Heart left ventricle (tissue), 16 donors: Measurements from ENCODE around the gene SP3. TPM values are rescaled to one million over a fixed set of nuclear protein-coding genes. Genes with fewer than 3 reads are reported as not detected.

Experiments
- ATAC-seq, 4 donors: fragments of 200-7000 bp; cut with Tn5 transposase; one replicate each; pipeline ENCODE4 v1.9.1; 2020 to 2022; ENCODE audit warnings: moderate library complexity in 4 of 4, mild to moderate bottlenecking in 3 of 4, moderate number of reproducible peaks in 1 of 4
- DNase-seq, 5 donors: peaks; one replicate each; pipeline ENCODE4 v3.0.0-alpha.2; 2020
- H3K27ac ChIP-seq, 12 donors: fragments of 200-600 bp; sonication (generic) in 4 of 12; one replicate each; pipeline versions ENCODE4 v1.5.0 to v1.8.0; 2016 to 2022; ENCODE audit warnings: mild to moderate bottlenecking in 2 of 12
- H3K27me3 ChIP-seq, 9 donors: fragments of 200-600 bp; sonication (generic) in 2 of 9; one replicate each; pipeline versions ENCODE4 v1.5.1 to v1.8.0; 2016 to 2022; ENCODE audit warnings: mild to moderate bottlenecking in 3 of 9
- H3K36me3 ChIP-seq, 9 donors: fragments of 200-600 bp; sonication (generic) in 2 of 9; one replicate each; pipeline versions ENCODE4 v1.5.0 to v1.8.0; 2018 to 2022; ENCODE audit warnings: mild to moderate bottlenecking in 2 of 9
- H3K4me1 ChIP-seq, 12 donors: fragments of 200-600 bp; sonication (generic) in 4 of 12; one replicate each; pipeline versions ENCODE4 v1.5.0 to v1.8.0; 2016 to 2022; ENCODE audit warnings: mild to moderate bottlenecking in 3 of 12
- H3K4me3 ChIP-seq, 12 donors: fragments of 200-600 bp; sonication (generic) in 4 of 12; one replicate each; pipeline versions ENCODE4 v1.5.0 to v1.8.0; 2017 to 2022; ENCODE audit warnings: mild to moderate bottlenecking in 9 of 12, moderate library complexity in 4 of 12
- H3K9me3 ChIP-seq, 12 donors: fragments of 200-600 bp; sonication (generic) in 4 of 12; one replicate each; pipeline versions ENCODE4 v1.5.0 to v1.8.0; 2016 to 2022; ENCODE audit warnings: mild to moderate bottlenecking in 1 of 12
- CTCF ChIP-seq, 12 donors: fragments of 200-600 bp; sonication (generic) in 4 of 12; IDR thresholded peaks; one replicate each; pipeline versions ENCODE4 v1.5.0 to v1.8.0; 2018 to 2022; ENCODE audit warnings: antibody characterized with exemption in 12 of 12, mild to moderate bottlenecking in 5 of 12
- POLR2A ChIP-seq, 2 donors: fragments of 450-650 bp; IDR thresholded peaks; one replicate each; pipeline ENCODE4 v1.6.1; 2017; ENCODE audit warnings: antibody characterized with exemption in 2 of 2, mild to moderate bottlenecking in 2 of 2, moderate library complexity in 2 of 2
- WGBS, 4 donors: extraction: QIAGEN DNeasy Blood & Tissue Kit in 2 of 4; methylation state at CpG; one replicate each; pipeline versions ENCODE4 v1.1.5 to v1.1.7; 2013 to 2018; 5-methylcytosine and 5-hydroxymethylcytosine counted together
- intact Hi-C, 10 donors: fragments of 100-400 bp; cut with DNase I; formaldehyde crosslinking; loops; one replicate each; pipeline versions ENCODE4 v1.11.1 to v1.14.2; 2022
- polyA plus RNA-seq, 2 donors: library from polyadenylated mRNA; stranded (reverse); fragments of 200-250 nt; gene quantifications; one replicate each; pipeline ENCODE4 v1.2.3, GENCODE V29; 2013
- total RNA-seq, 9 donors: library from RNA; depleted of rRNA in 2 of 9; stranded (reverse); fragments of >200 nt in 2 of 9; fragmentation: NEBNext Ultra II Directional in 3 of 9; extraction: Animal tissue kit (Norgen Biotek cat#: 25700) in 3 of 9; gene quantifications; one replicate each; pipeline versions ENCODE4 v1.1.0 to v1.2.4, GENCODE V29; 2016 to 2023
- donor health status: ischemic (EF 13 %, LVEDD 7.1; RV severe dilation, severe dysfunction).
- donor health status: healthy with polysubstance abuse.
- donor health status: DM: no; HTN: yes; CAD: no.
- donor health status: DM: no; HTN: no; CAD: no.
- donor health status: ischemic (EF 25% LVEDD 6.9; RV normal size, moderate dysfunction).
- donor health status: ischemic (EF 25% LVEDD 5.7; RV mildly dilated, moderate dysfunction).
- donor health status: healthy.
- donor health status: DM: yes; HTN: yes; CAD: no.
- donor health status: ischemic (EF 35%, LVEDD 5.7; RV mildly dilated, moderate dysfunction).
- donor health status: nonischemic (EF 11% LVEDD 7.7; RV severe dilation, severe dysfunction).
- donor health status: DM: yes; HTN: yes; CAD: no.
- donor health status: PGD.
- donor health status: ischemic (EF 29% LVEDD 5.4; RV normal size, mild dysfunction).
- donor health status: nonischemic (EF 23%, LVEDD 6.1; RV moderate dilation, normal function).

Gene SP3
- total and polyA plus RNA-seq, 11 donors: 6.9 to 61.5 (median 40.2) TPM

GRCh38 chr2:173935305-173935704, 29.9 kb downstream of the SP3 start:
- no peaks in the 10 kb centered on the region for H3K9me3 ChIP-seq
- peaks cover 0 to 25% (median 0%) of the 10 kb centered on the region in 9 donors for H3K36me3 ChIP-seq
- peaks cover 0 to 68% (median 43%) of the 10 kb centered on the region in 12 donors for H3K4me1 ChIP-seq
- WGBS, 4 donors: 77 to 87% (median 85%) methylated on average over 1 of the region's 1 CpG
- DNase-seq: no peak
- H3K4me3 ChIP-seq: no peak overlapping the region
- ATAC-seq: no peak
- no peak overlapping the region for H3K27ac ChIP-seq
- intact Hi-C loops: no loop called here
- TF ChIP-seq POLR2A (IDR thresholded peaks at IDR 0.05): no peak
- H3K27me3 ChIP-seq: no peaks in the 10 kb centered on the region

GRCh38 chr2:173934895-173935294, 30.3 kb downstream of the SP3 start:
- H3K4me3 ChIP-seq: no peak overlapping the region
- no peaks in the 10 kb centered on the region for H3K27me3 ChIP-seq
- TF ChIP-seq CTCF (IDR thresholded peaks at IDR 0.05): no peak
- TF ChIP-seq POLR2A (IDR thresholded peaks at IDR 0.05): no peak
- no peak overlapping the region for H3K27ac ChIP-seq
- intact Hi-C loops: no loop called here
- ATAC-seq (peak in 1 of 4 donors; percentile 34), DNase-seq (no peak)
- H3K4me1 ChIP-seq: peaks cover 0 to 68% (median 41%) of the 10 kb centered on the region in 12 donors
- no peaks in the 10 kb centered on the region for H3K9me3 ChIP-seq
- peaks cover 0 to 25% (median 0%) of the 10 kb centered on the region in 9 donors for H3K36me3 ChIP-seq
- whole genome bisulfite sequencing, 4 donors: 68 to 78% (median 75%) methylated on average over 5 of the region's 5 CpGs

- H3K36me3 ChIP-seq: peaks cover 0 to 25% (median 0%) of the 10 kb centered on the region in 9 donors
- no peaks in the 10 kb centered on the region for H3K9me3 ChIP-seq
- no peak for TF ChIP-seq CTCF (IDR thresholded peaks at IDR 0.05)
- no peak for TF ChIP-seq POLR2A (IDR thresholded peaks at IDR 0.05)
- 47 to 57% (median 54%) methylated on average over 2 of the region's 2 CpGs for WGBS, 4 donors
- no peak overlapping the region for H3K27ac ChIP-seq
- H3K4me3 ChIP-seq: no peak overlapping the region
- DNase-seq (no peak), ATAC-seq (no peak)
- intact Hi-C loops: no loop called here
- no peaks in the 10 kb centered on the region for H3K27me3 ChIP-seq
- peaks cover 0 to 49% (median 28%) of the 10 kb centered on the region in 12 donors for H3K4me1 ChIP-seq
Observed at GRCh38 chr2:173931751-173932150, 33.4 kb downstream of the SP3 start.

- DNase-seq: no peak
- peak in 2 of 4 donors; percentile 51 to 62 for ATAC-seq
- 43 to 74% (median 54%) methylated on average over 1 of the region's 1 CpG for WGBS, 4 donors
- no peak overlapping the region for H3K4me3 ChIP-seq
- no peaks in the 10 kb centered on the region for H3K9me3 ChIP-seq
- intact Hi-C loops: no loop called here
- TF ChIP-seq CTCF (IDR thresholded peaks at IDR 0.05) (no peak), POLR2A (IDR thresholded peaks at IDR 0.05) (no peak)
- H3K36me3 ChIP-seq: peaks cover 0 to 25% (median 0%) of the 10 kb centered on the region in 9 donors
- H3K27me3 ChIP-seq: no peaks in the 10 kb centered on the region
- H3K4me1 ChIP-seq: peaks cover 0 to 47% (median 24%) of the 10 kb centered on the region in 12 donors
- no peak overlapping the region for H3K27ac ChIP-seq
Observed at GRCh38 chr2:173929441-173929840, 35.7 kb downstream of the SP3 start.

- Histone ChIP-seq H3K9me3 (no peaks in the 10 kb centered on the region), H3K27ac (no peak overlapping the region), H3K4me3 (no peak overlapping the region), H3K36me3 (peaks cover 0 to 13% (median 0%) of the 10 kb centered on the region in 9 donors), H3K27me3 (no peaks in the 10 kb centered on the region), H3K4me1 (peaks cover 0 to 67% (median 40%) of the 10 kb centered on the region in 12 donors)
- no peak for DNase-seq
- TF ChIP-seq CTCF (IDR thresholded peaks at IDR 0.05) (no peak), POLR2A (IDR thresholded peaks at IDR 0.05) (no peak)
- no peak for ATAC-seq
- intact Hi-C loops: no loop called here
Observed at GRCh38 chr2:173926875-173927274, 38.3 kb downstream of the SP3 start.
